HCT116 (cell line): ENCODE data around the gene C8A. TPM values are rescaled to one million over a fixed set of nuclear protein-coding genes. Genes with fewer than 3 reads are reported as not detected.

Source experiments
- ATAC-seq: fragments of 200-7000 bp; cut with Tn5 transposase; 2 replicates; pipeline ENCODE4 v1.9.1; 2020; ENCODE audit warnings: mild to moderate bottlenecking, moderate library complexity
- Bru-seq: library from RNA; stranded (reverse); fragments of 400-500 nt; gene quantifications from one replicate; lab custom pipeline; 2021; lab: Mats Ljungman, UMichigan
- BruChase-seq, 2 experiments: library from RNA; stranded (reverse); fragments of 400-500 nt; gene quantifications; one replicate each; lab custom pipeline; 2021; lab: Mats Ljungman, UMichigan
- BruUV-seq: library from RNA; stranded (reverse); fragments of 400-500 nt; replicated peaks from 2 replicates; lab custom pipeline; 2021; lab: Mats Ljungman, UMichigan
- CTCF ChIA-PET: fragments of 300-600 bp; sonication (Branson Sonifier 250); formaldehyde crosslinking; loops from one replicate; lab custom pipeline; 2021; ENCODE audit warnings: antibody characterized with exemption; lab: Charles Lee
- POLR2A ChIA-PET: fragments of 300-600, 350-600 bp; sonication (Branson Sonifier 250); formaldehyde crosslinking; loops from one replicate; lab custom pipeline; 2021; ENCODE audit warnings: antibody characterized with exemption; lab: Charles Lee
- RAD21 ChIA-PET, 2 experiments: fragments of 300-600 bp; sonication (Branson Sonifier 250); formaldehyde crosslinking; loops; one replicate each; lab custom pipeline; 2023; ENCODE audit warnings: low total read pairs in 2 of 2; ENCODE audit not compliant: uncharacterized antibody in 2 of 2, unreplicated experiment in 2 of 2, low non-redundant PET in 1 of 2; lab: Charles Lee
- DNase-seq: peaks from one replicate; pipeline ENCODE4 v3.0.0-alpha.2; 2010; ENCODE audit warnings: low read depth, low spot score
- H2AFZ ChIP-seq: fragments of 200-600 bp; shearing (Covaris generic), sonication (generic); 2 replicates; pipeline ENCODE4 v1.6.1; 2017; ENCODE audit warnings: low read depth, mixed run types, mixed read lengths, antibody characterized with exemption, low read length; ENCODE audit not compliant: poor library complexity, severe bottlenecking
- H3K27ac ChIP-seq: 2 replicates; pipeline ENCODE4 v1.5.1; 2012; ENCODE audit warnings: low read depth, low read length
- H3K27me3 ChIP-seq: fragments of 200-600 bp; sonication (generic); 2 replicates; pipeline ENCODE4 v1.6.1; 2016; ENCODE audit warnings: mixed run types, low read length, mixed read lengths; ENCODE audit not compliant: insufficient read depth
- H3K36me3 ChIP-seq, 2 experiments: fragments of 200-500 bp in 1 of 2; fragments of 200-600 bp in 1 of 2; sonication (Bioruptor generic) in 1 of 2; sonication (generic) in 1 of 2; 2 replicates each; pipeline versions ENCODE4 v1.5.1 to v1.6.1; 2014 to 2016; ENCODE audit warnings: low read length in 2 of 2, inconsistent platforms in 1 of 2, mixed read lengths in 1 of 2, mixed run types in 1 of 2; ENCODE audit not compliant: insufficient read depth in 2 of 2, control insufficient read depth in 1 of 2
- H3K4me1 ChIP-seq, 2 experiments: fragments of 200-600 bp in 1 of 2; sonication (generic) in 1 of 2; 2 replicates each; pipeline versions ENCODE4 v1.5.1 to v1.6.1; 2012 to 2017; ENCODE audit warnings: low read length in 2 of 2, inconsistent platforms in 1 of 2, mild to moderate bottlenecking in 1 of 2, mixed read lengths in 1 of 2, mixed run types in 1 of 2, moderate library complexity in 1 of 2; ENCODE audit not compliant: insufficient read depth in 2 of 2, control insufficient read depth in 1 of 2
- H3K4me2 ChIP-seq: fragments of 200-600 bp; sonication (generic); 2 replicates; pipeline ENCODE4 v1.6.1; 2017; ENCODE audit warnings: mixed run types, low read length, mixed read lengths
- H3K4me3 ChIP-seq, 2 experiments: fragments of 200-600 bp in 1 of 2; sonication (generic) in 1 of 2; replicated peaks in 1 of 2; 2 replicates each; pipeline ENCODE4 v1.5.1; 2011 to 2016; ENCODE audit warnings: low read length in 2 of 2, control low read depth in 1 of 2, low read depth in 1 of 2, mild to moderate bottlenecking in 1 of 2, mixed read lengths in 1 of 2, mixed run types in 1 of 2
- H3K79me2 ChIP-seq: fragments of 200-600 bp; sonication (generic); 2 replicates; pipeline ENCODE4 v1.6.1; 2017; ENCODE audit warnings: mild to moderate bottlenecking, mixed run types, low read length, moderate library complexity, mixed read lengths; ENCODE audit not compliant: insufficient read depth
- H3K9ac ChIP-seq: fragments of 200-600 bp; sonication (generic); 2 replicates; pipeline ENCODE4 v1.6.1; 2016; ENCODE audit warnings: low read length, mixed read lengths
- H3K9me2 ChIP-seq: fragments of 200-600 bp; sonication (generic), shearing (Covaris generic); 2 replicates; pipeline ENCODE4 v1.6.1; 2017; ENCODE audit warnings: mixed run types, mild to moderate bottlenecking, moderate library complexity; ENCODE audit not compliant: insufficient read depth
- H3K9me3 ChIP-seq, 2 experiments: fragments of 200-500 bp in 1 of 2; fragments of 200-600 bp in 1 of 2; sonication (Bioruptor generic) in 1 of 2; sonication (generic) in 1 of 2; 2 replicates each; pipeline ENCODE4 v1.6.1; 2014 to 2017; ENCODE audit warnings: low read length in 2 of 2, mixed read lengths in 2 of 2, inconsistent platforms in 1 of 2, low read depth in 1 of 2, mild to moderate bottlenecking in 1 of 2, mixed run types in 1 of 2, moderate library complexity in 1 of 2; ENCODE audit not compliant: control insufficient read depth in 1 of 2, insufficient read depth in 1 of 2
- H4K20me1 ChIP-seq: fragments of 200-600 bp; sonication (generic), shearing (Covaris generic); 2 replicates; pipeline ENCODE4 v1.6.1; 2017; ENCODE audit warnings: mixed run types, mild to moderate bottlenecking, moderate library complexity; ENCODE audit not compliant: insufficient read depth
- CEBPB ChIP-seq: IDR thresholded peaks from 2 replicates; pipeline ENCODE4 v1.6.1; 2012; ENCODE audit warnings: low read depth
- ELF1 ChIP-seq: IDR thresholded peaks from 2 replicates; pipeline ENCODE4 v1.6.1; 2012; ENCODE audit warnings: low read depth, borderline replicate concordance
- JUND ChIP-seq: IDR thresholded peaks from 2 replicates; pipeline ENCODE4 v1.6.1; 2012
- MAX ChIP-seq: IDR thresholded peaks from 2 replicates; pipeline ENCODE4 v1.6.1; 2012
- POLR2A ChIP-seq: IDR thresholded peaks from 2 replicates; pipeline ENCODE4 v1.7.0; 2011; ENCODE audit warnings: borderline replicate concordance; ENCODE audit not compliant: insufficient read depth, insufficient read length; ENCODE audit errors: extremely low read depth
- POLR2AphosphoS5 ChIP-seq: IDR thresholded peaks from 2 replicates; pipeline ENCODE4 v1.6.1; 2011; ENCODE audit warnings: mild to moderate bottlenecking, low read depth, low read length, moderate library complexity
- REST ChIP-seq: IDR thresholded peaks from 2 replicates; pipeline ENCODE4 v1.6.1; 2012; ENCODE audit warnings: low read depth
- ZNF274 ChIP-seq: fragments of 200-500 bp; sonication (Bioruptor generic); IDR thresholded peaks from 2 replicates; pipeline ENCODE4 v1.6.1; 2014; ENCODE audit warnings: mild to moderate bottlenecking, low read depth, low read length, inconsistent platforms
- intact Hi-C: fragments of 100-400 bp; cut with micrococcal nuclease; formaldehyde crosslinking; loops from 2 replicates; pipeline ENCODE4 v1.10.0; 2022
- long read RNA-seq: library from polyadenylated mRNA; unstranded; transcript quantifications from one replicate; pipeline ENCODE4 v2.0.0, GENCODE V29; 2021; ENCODE audit not compliant: unreplicated experiment
- polyA plus RNA-seq: library from polyadenylated mRNA; unstranded; fragments of >200 nt; gene quantifications from 2 replicates; pipeline ENCODE4 v1.2.1, GENCODE V29; 2012; ENCODE audit warnings: missing spikeins
- total RNA-seq: library from RNA; stranded (reverse); gene quantifications from one replicate; pipeline ENCODE4 v1.2.1, GENCODE V29; 2021; ENCODE audit not compliant: unreplicated experiment
- TF ChIP-seq, protein P1 (sequence below): IDR thresholded peaks from 2 replicates; pipeline ENCODE4 v1.6.1; 2011; ENCODE audit warnings: mild to moderate bottlenecking, low read length, moderate library complexity; ENCODE audit not compliant: insufficient replicate concordance; ENCODE audit errors: extremely low read depth
- TF ChIP-seq, protein P2 (sequence below): IDR thresholded peaks from 2 replicates; pipeline ENCODE4 v1.6.1; 2012

The C8A gene
- total RNA-seq = 0.10 TPM
- polyA plus RNA-seq = not detected in 2 replicates
- Bru-seq, nascent RNA = not detected
- BruChase-seq, experiment 1, labeled RNA remaining after a 6-hour chase = not detected
- not detected for BruChase-seq, experiment 2, labeled RNA remaining after a 2-hour chase
- long read RNA-seq = 0 reads

DNA sequence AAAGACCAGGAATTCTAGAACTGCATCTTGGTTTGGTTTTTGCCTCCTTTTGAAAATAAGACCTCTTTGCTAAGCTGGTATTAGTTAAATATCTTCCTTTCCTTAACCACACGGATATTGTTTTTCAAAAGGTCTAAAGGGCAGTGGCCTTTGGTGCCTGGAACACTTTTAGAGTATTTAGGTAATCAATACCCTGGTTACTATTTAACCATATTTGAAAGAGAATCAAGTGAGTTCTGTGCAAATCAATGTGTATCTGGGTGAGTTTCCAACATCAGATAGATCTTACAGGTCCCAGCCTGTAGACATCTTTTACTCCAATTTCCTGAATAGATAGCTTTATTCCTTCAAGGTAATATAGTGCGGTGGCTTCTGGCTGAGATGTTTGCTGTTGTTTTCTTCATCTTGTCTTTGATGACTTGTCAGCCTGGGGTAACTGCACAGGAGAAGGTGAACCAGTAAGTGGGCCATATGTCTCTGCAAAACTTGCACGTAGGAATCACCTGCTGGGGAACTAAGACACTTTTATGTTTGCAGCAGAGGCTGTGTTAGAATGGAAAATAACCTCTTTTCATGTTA lies at the start of gene C8A:
TSS of gene C8A (plus strand) at position 277 of the 579 bp plus-strand sequence. CDS start at position 382, 105 bp downstream.
- no TSS peak for BruUV-seq
- no peak within 1 kb of the TSS for H3K4me2 ChIP-seq
- no peaks in the 10 kb centered on the region for H3K4me1 ChIP-seq
- peaks cover 26% of the 10 kb centered on the region for H3K27me3 ChIP-seq
- intact Hi-C loops = no loop called here
- ChIA-PET RAD21 (no interaction called here), POLR2A (no interaction called here), CTCF (no interaction called here)
- no peak within 1 kb of the TSS for H3K9ac ChIP-seq
- no peaks in the 10 kb centered on the region for H4K20me1 ChIP-seq
- H3K9me2 ChIP-seq = no peaks in the 10 kb centered on the region
- no peak for DNase-seq
- no peaks in the 10 kb centered on the region for H3K79me2 ChIP-seq
- TF ChIP-seq, protein P1, sequence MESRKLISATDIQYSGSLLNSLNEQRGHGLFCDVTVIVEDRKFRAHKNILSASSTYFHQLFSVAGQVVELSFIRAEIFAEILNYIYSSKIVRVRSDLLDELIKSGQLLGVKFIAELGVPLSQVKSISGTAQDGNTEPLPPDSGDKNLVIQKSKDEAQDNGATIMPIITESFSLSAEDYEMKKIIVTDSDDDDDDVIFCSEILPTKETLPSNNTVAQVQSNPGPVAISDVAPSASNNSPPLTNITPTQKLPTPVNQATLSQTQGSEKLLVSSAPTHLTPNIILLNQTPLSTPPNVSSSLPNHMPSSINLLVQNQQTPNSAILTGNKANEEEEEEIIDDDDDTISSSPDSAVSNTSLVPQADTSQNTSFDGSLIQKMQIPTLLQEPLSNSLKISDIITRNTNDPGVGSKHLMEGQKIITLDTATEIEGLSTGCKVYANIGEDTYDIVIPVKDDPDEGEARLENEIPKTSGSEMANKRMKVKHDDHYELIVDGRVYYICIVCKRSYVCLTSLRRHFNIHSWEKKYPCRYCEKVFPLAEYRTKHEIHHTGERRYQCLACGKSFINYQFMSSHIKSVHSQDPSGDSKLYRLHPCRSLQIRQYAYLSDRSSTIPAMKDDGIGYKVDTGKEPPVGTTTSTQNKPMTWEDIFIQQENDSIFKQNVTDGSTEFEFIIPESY = no peak
- TF ChIP-seq JUND = no peak
- TF ChIP-seq REST = no peak
- no peak for TF ChIP-seq ZNF274
- no peak for TF ChIP-seq ELF1
- no peak for TF ChIP-seq POLR2A
- TF ChIP-seq, protein P2, sequence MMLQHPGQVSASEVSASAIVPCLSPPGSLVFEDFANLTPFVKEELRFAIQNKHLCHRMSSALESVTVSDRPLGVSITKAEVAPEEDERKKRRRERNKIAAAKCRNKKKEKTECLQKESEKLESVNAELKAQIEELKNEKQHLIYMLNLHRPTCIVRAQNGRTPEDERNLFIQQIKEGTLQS = no peak
- no peak for TF ChIP-seq POLR2AphosphoS5
- TF ChIP-seq MAX = no peak
- TF ChIP-seq CEBPB = no peak
- H2AFZ ChIP-seq = no peak within 1 kb of the TSS
- H3K9me3 ChIP-seq = no peaks in the 10 kb centered on the region
- H3K4me3 ChIP-seq = no peak within 1 kb of the TSS
- no peak within 1 kb of the TSS for H3K27ac ChIP-seq
- H3K36me3 ChIP-seq = no peaks in the 10 kb centered on the region
- ATAC-seq = no peak
